Measurements from ENCODE around the gene ELANE.

ELANE gene

GRCh38 chr19:805166-805551 lies 46.9 kb upstream of the ELANE start:
- no peak overlapping the region for H3K4me3 ChIP-seq (ENCODE audit: low read depth, low read length)
- ChIA-PET POLR2A (no interaction called here), CTCF (no interaction called here)
- no peak for TF ChIP-seq CTCF (IDR thresholded peaks at IDR 0.05; ENCODE audit: insufficient read depth, low read length, missing control alignments)
- no peak for DNase-seq (ENCODE audit: low read depth, low spot score)

GRCh38 chr19:805600-806550 lies 46.2 kb upstream of the ELANE start:
- POLR2A ChIA-PET, result no interaction called here
- CTCF ChIA-PET, result no interaction called here
- no peak overlapping the region for H3K4me3 ChIP-seq (ENCODE audit: low read depth, low read length)
- no peak for DNase-seq (ENCODE audit: low read depth, low spot score)
- TF ChIP-seq CTCF (IDR thresholded peaks at IDR 0.05; ENCODE audit: insufficient read depth, low read length, missing control alignments), result no peak

- POLR2A ChIA-PET, result no interaction called here
- DNase-seq (ENCODE audit: low read depth, low spot score), result no peak
- no peak for TF ChIP-seq CTCF (IDR thresholded peaks at IDR 0.05; ENCODE audit: insufficient read depth, low read length, missing control alignments)
- CTCF ChIA-PET, result no interaction called here
- H3K4me3 ChIP-seq (ENCODE audit: low read depth, low read length), result no peak overlapping the region
These were observed 45.2 kb upstream of the ELANE start for GRCh38 chr19:806815-807421.

GRCh38 chr19:807627-808422 lies 44.3 kb upstream of the ELANE start:
- H3K4me3 ChIP-seq (ENCODE audit: low read depth, low read length), result no peak overlapping the region
- no peak for TF ChIP-seq CTCF (IDR thresholded peaks at IDR 0.05; ENCODE audit: insufficient read depth, low read length, missing control alignments)
- no peak for DNase-seq (ENCODE audit: low read depth, low spot score)
- ChIA-PET CTCF (no interaction called here), POLR2A (interaction anchor here (1.0 kb wide), 1 partner anchor 8 kb away, joined by 4 read pairs; no protein-coding TSS in a partner anchor)

- H3K4me3 ChIP-seq (ENCODE audit: low read depth, low read length), result no peak overlapping the region
- TF ChIP-seq CTCF (IDR thresholded peaks at IDR 0.05; ENCODE audit: insufficient read depth, low read length, missing control alignments), result no peak
- DNase-seq (ENCODE audit: low read depth, low spot score), result no peak
- CTCF ChIA-PET, result no interaction called here
- POLR2A ChIA-PET, result interaction anchor here (1.0 kb wide), 1 partner anchor 9 kb away, joined by 4 read pairs; no protein-coding TSS in a partner anchor
These were observed 43.7 kb upstream of the ELANE start for GRCh38 chr19:808423-808775.

Measured in AG04449 (cell line).